Lung (tissue), 12 donors: ENCODE measurements around the gene RBM42. TPM values are rescaled to one million over a fixed set of nuclear protein-coding genes. Genes with fewer than 3 reads are reported as not detected.

ENCODE experiments used
- ATAC-seq: fragments of 200-7000 bp; cut with Tn5 transposase; one replicate; pipeline ENCODE4 v1.9.1; 2020; ENCODE audit warnings: moderate number of reproducible peaks; ENCODE audit not compliant: insufficient read depth, low FRiP score
- DNase-seq, 3 donors: peaks; one replicate each; pipeline ENCODE4 v3.0.0-alpha.2; 2013 to 2017
- H3K27ac ChIP-seq, 2 donors: one replicate each; pipeline ENCODE4 v1.5.1; 2013; ENCODE audit warnings: mild to moderate bottlenecking in 2 of 2, moderate library complexity in 2 of 2, control low read depth in 1 of 2, inconsistent platforms in 1 of 2, low read depth in 1 of 2, low read length in 1 of 2
- H3K27me3 ChIP-seq, 3 donors: one replicate each; pipeline ENCODE4 v1.5.1; 2013; ENCODE audit warnings: low read length in 2 of 3; ENCODE audit not compliant: control insufficient read depth in 3 of 3, insufficient read depth in 3 of 3
- H3K36me3 ChIP-seq, 4 donors: one replicate each; pipeline ENCODE4 v1.5.1; 2013; ENCODE audit warnings: low read length in 4 of 4, mild to moderate bottlenecking in 1 of 4, moderate library complexity in 1 of 4; ENCODE audit not compliant: control insufficient read depth in 4 of 4, insufficient read depth in 4 of 4
- H3K4me1 ChIP-seq, 5 donors: one replicate each; pipeline ENCODE4 v1.5.1; 2013; ENCODE audit warnings: low read length in 5 of 5, mild to moderate bottlenecking in 2 of 5, moderate library complexity in 1 of 5; ENCODE audit not compliant: control insufficient read depth in 5 of 5, insufficient read depth in 5 of 5
- H3K4me3 ChIP-seq: one replicate; pipeline ENCODE4 v1.5.1; 2013; ENCODE audit warnings: mild to moderate bottlenecking, control low read depth, moderate library complexity
- H3K9ac ChIP-seq, 2 donors: one replicate each; pipeline ENCODE4 v1.5.1; 2013; ENCODE audit warnings: low read length in 2 of 2, control low read depth in 1 of 2; ENCODE audit not compliant: insufficient read depth in 1 of 2
- H3K9me3 ChIP-seq, 4 donors: one replicate each; pipeline ENCODE4 v1.5.1; 2013; ENCODE audit warnings: low read length in 3 of 4, mild to moderate bottlenecking in 1 of 4, moderate library complexity in 1 of 4; ENCODE audit not compliant: control insufficient read depth in 4 of 4, insufficient read depth in 3 of 4
- WGBS, 2 donors: extraction: QIAGEN DNeasy Blood & Tissue Kit; methylation state at CpG; one replicate each; pipeline ENCODE4 v1.1.7; 2013; 5-methylcytosine and 5-hydroxymethylcytosine counted together
- polyA plus RNA-seq, 2 donors: library from polyadenylated mRNA; stranded (reverse); fragments of 200-250 nt; gene quantifications; one replicate each; pipeline ENCODE4 v1.2.1, GENCODE V29; 2013
- total RNA-seq, 2 donors: library from RNA; depleted of rRNA in 1 of 2; stranded (reverse); fragments of >200 nt in 1 of 2; gene quantifications; one replicate each; pipeline ENCODE4 v1.2.1, GENCODE V29; 2014 to 2021
- TF ChIP-seq, protein P1 (sequence below): IDR thresholded peaks from 2 replicates; pipeline ENCODE4 v1.5.1; 2012; ENCODE audit warnings: mild to moderate bottlenecking; ENCODE audit errors: control extremely low read depth, extremely low read depth
- donor health status: control.
- donor health status: control.
- donor health status: Bipolar disorder and iron deficiency.
- donor health status: healthy.
- donor health status: DM: yes; HTN: yes; CAD: no.

Gene RBM42
- total and polyA plus RNA-seq, 4 donors, result 28.4 to 84.0 (median 73.0) TPM

DNA sequence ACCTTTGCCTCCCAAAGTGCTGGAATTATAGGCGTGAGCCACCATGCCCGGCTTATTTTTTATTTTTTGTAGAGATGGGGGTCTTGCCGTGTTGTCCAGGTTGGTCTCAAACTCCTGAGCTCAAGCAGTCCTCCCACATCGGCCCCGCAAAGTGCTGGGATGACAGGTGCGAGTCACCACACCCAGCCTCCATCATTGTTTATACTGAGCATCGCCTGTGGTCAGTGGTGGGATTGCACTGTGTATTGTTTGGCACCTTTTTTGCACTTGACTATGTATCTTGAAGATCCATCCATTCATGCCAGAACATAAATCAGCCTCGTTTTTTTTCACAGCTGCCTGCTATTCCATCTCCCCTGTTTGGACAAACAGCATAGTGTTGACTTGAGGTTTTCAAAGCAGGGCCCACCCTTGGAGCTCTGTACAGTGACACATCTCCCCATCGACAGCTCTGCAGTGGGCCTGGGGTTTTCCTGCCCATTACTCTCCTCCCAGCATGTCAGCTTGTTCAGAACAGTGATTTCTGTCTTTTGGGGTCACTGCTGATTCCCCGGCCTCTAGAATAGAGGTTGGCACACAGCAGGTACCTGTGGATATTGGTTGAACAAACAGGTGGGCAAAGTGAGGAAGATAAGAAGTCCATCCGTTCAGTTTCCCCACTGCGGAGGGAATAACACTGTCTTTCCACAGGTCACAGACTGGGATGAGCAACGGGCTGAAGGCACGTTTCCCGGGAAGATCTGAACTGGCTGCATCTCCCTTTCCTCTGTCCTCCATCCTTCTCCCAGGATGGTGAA is 29.3 kb downstream of the RBM42 start:
- no peak for DNase-seq
- TF ChIP-seq, protein P1, sequence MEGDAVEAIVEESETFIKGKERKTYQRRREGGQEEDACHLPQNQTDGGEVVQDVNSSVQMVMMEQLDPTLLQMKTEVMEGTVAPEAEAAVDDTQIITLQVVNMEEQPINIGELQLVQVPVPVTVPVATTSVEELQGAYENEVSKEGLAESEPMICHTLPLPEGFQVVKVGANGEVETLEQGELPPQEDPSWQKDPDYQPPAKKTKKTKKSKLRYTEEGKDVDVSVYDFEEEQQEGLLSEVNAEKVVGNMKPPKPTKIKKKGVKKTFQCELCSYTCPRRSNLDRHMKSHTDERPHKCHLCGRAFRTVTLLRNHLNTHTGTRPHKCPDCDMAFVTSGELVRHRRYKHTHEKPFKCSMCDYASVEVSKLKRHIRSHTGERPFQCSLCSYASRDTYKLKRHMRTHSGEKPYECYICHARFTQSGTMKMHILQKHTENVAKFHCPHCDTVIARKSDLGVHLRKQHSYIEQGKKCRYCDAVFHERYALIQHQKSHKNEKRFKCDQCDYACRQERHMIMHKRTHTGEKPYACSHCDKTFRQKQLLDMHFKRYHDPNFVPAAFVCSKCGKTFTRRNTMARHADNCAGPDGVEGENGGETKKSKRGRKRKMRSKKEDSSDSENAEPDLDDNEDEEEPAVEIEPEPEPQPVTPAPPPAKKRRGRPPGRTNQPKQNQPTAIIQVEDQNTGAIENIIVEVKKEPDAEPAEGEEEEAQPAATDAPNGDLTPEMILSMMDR, result no peak
- H3K27me3 ChIP-seq, result no peaks in the 10 kb centered on the region
- 88 to 91% methylated on average over 15 of the region's 15 CpGs for WGBS, 2 donors
- H3K36me3 ChIP-seq, result peaks cover 24 to 37% (median 30%) of the 10 kb centered on the region in 4 donors
- H3K4me1 ChIP-seq, result no peaks in the 10 kb centered on the region
- no peak overlapping the region for H3K4me3 ChIP-seq
- no peak overlapping the region for H3K9ac ChIP-seq
- H3K9me3 ChIP-seq, result no peaks in the 10 kb centered on the region
- no peak for ATAC-seq
- H3K27ac ChIP-seq, result no peak overlapping the region

GRCh38 chr19:35661995-35662340 is 33.1 kb downstream of the RBM42 start:
- no peaks in the 10 kb centered on the region for H3K9me3 ChIP-seq
- 96 to 97% methylated on average over 6 of the region's 6 CpGs for WGBS, 2 donors
- peaks cover 18 to 23% (median 21%) of the 10 kb centered on the region in 4 donors for H3K36me3 ChIP-seq
- DNase-seq, result no peak
- H3K9ac ChIP-seq, result no peak overlapping the region
- H3K4me1 ChIP-seq, result no peaks in the 10 kb centered on the region
- no peaks in the 10 kb centered on the region for H3K27me3 ChIP-seq
- no peak for ATAC-seq
- no peak overlapping the region for H3K27ac ChIP-seq
- H3K4me3 ChIP-seq, result no peak overlapping the region
- TF ChIP-seq, protein P1, result no peak

- H3K4me3 ChIP-seq, result no peak overlapping the region
- H3K27me3 ChIP-seq, result no peaks in the 10 kb centered on the region
- TF ChIP-seq, protein P1, result no peak
- no peak overlapping the region for H3K9ac ChIP-seq
- H3K4me1 ChIP-seq, result no peaks in the 10 kb centered on the region
- DNase-seq (no peak), ATAC-seq (no peak)
- H3K27ac ChIP-seq, result no peak overlapping the region
- H3K36me3 ChIP-seq, result peaks cover 9 to 13% (median 10%) of the 10 kb centered on the region in 4 donors
- H3K9me3 ChIP-seq, result no peaks in the 10 kb centered on the region
- whole genome bisulfite sequencing, 2 donors, result 88 to 95% methylated on average over 3 of the region's 3 CpGs
Measured at GRCh38 chr19:35663981-35664380, 35.1 kb downstream of the RBM42 start.

DNA sequence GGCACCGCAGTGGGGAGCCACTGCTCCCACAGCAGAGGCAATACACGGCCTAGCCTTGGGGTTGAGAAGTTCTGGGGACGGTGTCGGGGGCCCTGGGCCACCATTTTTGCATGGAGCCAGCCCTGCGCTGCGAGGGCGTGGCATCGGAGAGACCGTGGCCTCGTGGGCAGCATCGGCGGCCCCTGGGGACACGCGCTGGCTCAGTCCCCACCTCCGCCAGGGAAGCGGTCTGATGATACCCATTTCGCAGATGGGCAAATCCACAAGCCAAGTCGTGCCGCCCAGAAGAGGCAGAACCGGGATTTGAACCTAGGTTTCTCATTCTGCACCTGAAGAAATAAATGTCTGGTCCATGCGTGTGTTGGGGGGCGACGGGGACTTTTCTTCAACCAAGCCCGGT is 36.3 kb downstream of the RBM42 start:
- Histone ChIP-seq H3K4me1 (no peaks in the 10 kb centered on the region), H3K36me3 (peaks cover 5 to 10% (median 7%) of the 10 kb centered on the region in 4 donors), H3K27me3 (peaks cover 0 to 2% (median 0%) of the 10 kb centered on the region in 3 donors), H3K27ac (no peak overlapping the region), H3K9ac (no peak overlapping the region), H3K9me3 (no peaks in the 10 kb centered on the region), H3K4me3 (no peak overlapping the region)
- DNase-seq (no peak), ATAC-seq (no peak)
- 93 to 94% methylated on average over 24 of the region's 24 CpGs for WGBS, 2 donors
- TF ChIP-seq, protein P1, result no peak
